HCT116 (cell line): ENCODE results near the gene SUPT6H. TPM values are rescaled to one million over a fixed set of nuclear protein-coding genes. Genes with fewer than 3 reads are reported as not detected.

ENCODE experiments used
- CBX3 ChIP-seq: IDR thresholded peaks from 2 replicates; pipeline ENCODE4 v1.6.1; 2012; ENCODE audit warnings: low read depth
- CEBPB ChIP-seq: IDR thresholded peaks from 2 replicates; pipeline ENCODE4 v1.6.1; 2012; ENCODE audit warnings: low read depth
- EZH2 ChIP-seq: fragments of 200-600 bp; sonication (generic); IDR thresholded peaks from 2 replicates; pipeline ENCODE4 v1.6.1; 2017; ENCODE audit warnings: antibody characterized with exemption, mixed run types
- FOSL1 ChIP-seq: IDR thresholded peaks from 2 replicates; pipeline ENCODE4 v1.6.1; 2012; ENCODE audit warnings: low read depth
- POLR2AphosphoS5 ChIP-seq: IDR thresholded peaks from 2 replicates; pipeline ENCODE4 v1.6.1; 2011; ENCODE audit warnings: mild to moderate bottlenecking, low read depth, low read length, moderate library complexity
- SRF ChIP-seq: IDR thresholded peaks from 2 replicates; pipeline ENCODE4 v1.6.1; 2012; ENCODE audit warnings: low read depth
- ZFX ChIP-seq: fragments of 450-650 bp; IDR thresholded peaks from 2 replicates; pipeline ENCODE4 v1.6.1; 2017
- ZNF274 ChIP-seq: fragments of 200-500 bp; sonication (Bioruptor generic); IDR thresholded peaks from 2 replicates; pipeline ENCODE4 v1.6.1; 2014; ENCODE audit warnings: mild to moderate bottlenecking, low read depth, low read length, inconsistent platforms
- total RNA-seq: library from RNA; stranded (reverse); gene quantifications from one replicate; pipeline ENCODE4 v1.2.1, GENCODE V29; 2021; ENCODE audit not compliant: unreplicated experiment
- TF ChIP-seq, protein P1 (sequence below): IDR thresholded peaks from 2 replicates; pipeline ENCODE4 v1.6.1; 2011; ENCODE audit warnings: mild to moderate bottlenecking, low read length, moderate library complexity; ENCODE audit not compliant: insufficient replicate concordance; ENCODE audit errors: extremely low read depth
- TF ChIP-seq, protein P2 (sequence below): IDR thresholded peaks from 2 replicates; pipeline ENCODE4 v1.6.1; 2012; ENCODE audit warnings: low read depth

The SUPT6H gene
- total RNA-seq, 1 experiment from 2014 or later = 62.1 TPM

GRCh38 chr17:28613931-28614381 is 48.0 kb upstream of the SUPT6H start, which contains the start of gene RSKR (continued):
- TF ChIP-seq, protein P1, sequence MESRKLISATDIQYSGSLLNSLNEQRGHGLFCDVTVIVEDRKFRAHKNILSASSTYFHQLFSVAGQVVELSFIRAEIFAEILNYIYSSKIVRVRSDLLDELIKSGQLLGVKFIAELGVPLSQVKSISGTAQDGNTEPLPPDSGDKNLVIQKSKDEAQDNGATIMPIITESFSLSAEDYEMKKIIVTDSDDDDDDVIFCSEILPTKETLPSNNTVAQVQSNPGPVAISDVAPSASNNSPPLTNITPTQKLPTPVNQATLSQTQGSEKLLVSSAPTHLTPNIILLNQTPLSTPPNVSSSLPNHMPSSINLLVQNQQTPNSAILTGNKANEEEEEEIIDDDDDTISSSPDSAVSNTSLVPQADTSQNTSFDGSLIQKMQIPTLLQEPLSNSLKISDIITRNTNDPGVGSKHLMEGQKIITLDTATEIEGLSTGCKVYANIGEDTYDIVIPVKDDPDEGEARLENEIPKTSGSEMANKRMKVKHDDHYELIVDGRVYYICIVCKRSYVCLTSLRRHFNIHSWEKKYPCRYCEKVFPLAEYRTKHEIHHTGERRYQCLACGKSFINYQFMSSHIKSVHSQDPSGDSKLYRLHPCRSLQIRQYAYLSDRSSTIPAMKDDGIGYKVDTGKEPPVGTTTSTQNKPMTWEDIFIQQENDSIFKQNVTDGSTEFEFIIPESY = no peak
- TF ChIP-seq ZNF274 (no peak), CEBPB (no peak), FOSL1 (no peak), SRF (no peak), EZH2 (no peak), POLR2AphosphoS5 (no peak), CBX3 (no peak), ZFX (no peak)
- TF ChIP-seq, protein P2, sequence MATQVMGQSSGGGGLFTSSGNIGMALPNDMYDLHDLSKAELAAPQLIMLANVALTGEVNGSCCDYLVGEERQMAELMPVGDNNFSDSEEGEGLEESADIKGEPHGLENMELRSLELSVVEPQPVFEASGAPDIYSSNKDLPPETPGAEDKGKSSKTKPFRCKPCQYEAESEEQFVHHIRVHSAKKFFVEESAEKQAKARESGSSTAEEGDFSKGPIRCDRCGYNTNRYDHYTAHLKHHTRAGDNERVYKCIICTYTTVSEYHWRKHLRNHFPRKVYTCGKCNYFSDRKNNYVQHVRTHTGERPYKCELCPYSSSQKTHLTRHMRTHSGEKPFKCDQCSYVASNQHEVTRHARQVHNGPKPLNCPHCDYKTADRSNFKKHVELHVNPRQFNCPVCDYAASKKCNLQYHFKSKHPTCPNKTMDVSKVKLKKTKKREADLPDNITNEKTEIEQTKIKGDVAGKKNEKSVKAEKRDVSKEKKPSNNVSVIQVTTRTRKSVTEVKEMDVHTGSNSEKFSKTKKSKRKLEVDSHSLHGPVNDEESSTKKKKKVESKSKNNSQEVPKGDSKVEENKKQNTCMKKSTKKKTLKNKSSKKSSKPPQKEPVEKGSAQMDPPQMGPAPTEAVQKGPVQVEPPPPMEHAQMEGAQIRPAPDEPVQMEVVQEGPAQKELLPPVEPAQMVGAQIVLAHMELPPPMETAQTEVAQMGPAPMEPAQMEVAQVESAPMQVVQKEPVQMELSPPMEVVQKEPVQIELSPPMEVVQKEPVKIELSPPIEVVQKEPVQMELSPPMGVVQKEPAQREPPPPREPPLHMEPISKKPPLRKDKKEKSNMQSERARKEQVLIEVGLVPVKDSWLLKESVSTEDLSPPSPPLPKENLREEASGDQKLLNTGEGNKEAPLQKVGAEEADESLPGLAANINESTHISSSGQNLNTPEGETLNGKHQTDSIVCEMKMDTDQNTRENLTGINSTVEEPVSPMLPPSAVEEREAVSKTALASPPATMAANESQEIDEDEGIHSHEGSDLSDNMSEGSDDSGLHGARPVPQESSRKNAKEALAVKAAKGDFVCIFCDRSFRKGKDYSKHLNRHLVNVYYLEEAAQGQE = no peak
